Measurements from ENCODE around the gene MN1.

GRCh38 chr22:27751277-27752070, 50.1 kb downstream of the MN1 start:
- TF ChIP-seq CTCF (conservative IDR thresholded peaks at IDR 0.05; ENCODE audit: low read depth, low read length) (no peak), MXI1 (IDR thresholded peaks at IDR 0.05; ENCODE audit: borderline replicate concordance, low read depth, low read length) (no peak), FOS (IDR thresholded peaks at IDR 0.05; ENCODE audit: low read depth, low read length) (no peak), BHLHE40 (IDR thresholded peaks at IDR 0.05; ENCODE audit: low read depth, low read length) (no peak), RAD21 (IDR thresholded peaks at IDR 0.05; ENCODE audit: low read length) (no peak)
- TF ChIP-seq, protein P1, sequence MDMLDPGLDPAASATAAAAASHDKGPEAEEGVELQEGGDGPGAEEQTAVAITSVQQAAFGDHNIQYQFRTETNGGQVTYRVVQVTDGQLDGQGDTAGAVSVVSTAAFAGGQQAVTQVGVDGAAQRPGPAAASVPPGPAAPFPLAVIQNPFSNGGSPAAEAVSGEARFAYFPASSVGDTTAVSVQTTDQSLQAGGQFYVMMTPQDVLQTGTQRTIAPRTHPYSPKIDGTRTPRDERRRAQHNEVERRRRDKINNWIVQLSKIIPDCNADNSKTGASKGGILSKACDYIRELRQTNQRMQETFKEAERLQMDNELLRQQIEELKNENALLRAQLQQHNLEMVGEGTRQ (IDR thresholded peaks at IDR 0.05; ENCODE audit: low read depth, low read length): no peak
